ENCODE measurements around the gene SH2D4B.

Gene SH2D4B

GRCh38 chr10:80596391-80597257, 58.9 kb downstream of the SH2D4B start:
- DNase-seq = peak; percentile 36

- DNase-seq = no peak
Observed at GRCh38 chr10:80598084-80598798, 60.5 kb downstream of the SH2D4B start.

GRCh38 chr10:80598951-80599350, 61.2 kb downstream of the SH2D4B start:
- no peak for DNase-seq

- peak; percentile 48 for DNase-seq
Observed at GRCh38 chr10:80599424-80599847, 61.7 kb downstream of the SH2D4B start.

GRCh38 chr10:80600256-80600655, 62.6 kb downstream of the SH2D4B start:
- DNase-seq = no peak

GRCh38 chr10:80602881-80603280, 65.2 kb downstream of the SH2D4B start:
- DNase-seq = no peak

- no peak for DNase-seq
Observed at GRCh38 chr10:80603516-80603915, 65.8 kb downstream of the SH2D4B start.

GRCh38 chr10:80608706-80609105, 71.0 kb downstream of the SH2D4B start:
- DNase-seq = no peak

- DNase-seq = no peak
Observed at GRCh38 chr10:80609331-80609730, 71.6 kb downstream of the SH2D4B start.

GRCh38 chr10:80611481-80612185, 73.9 kb downstream of the SH2D4B start:
- DNase-seq = no peak

GRCh38 chr10:80612261-80612660, 74.6 kb downstream of the SH2D4B start:
- DNase-seq = no peak

GRCh38 chr10:80613466-80614170, 75.9 kb downstream of the SH2D4B start:
- DNase-seq = no peak

- DNase-seq = no peak
Observed at GRCh38 chr10:80614576-80615416, 77.1 kb downstream of the SH2D4B start.

- no peak for DNase-seq
Observed at GRCh38 chr10:80617807-80618206, 80.1 kb downstream of the SH2D4B start.

- DNase-seq = no peak
Observed at GRCh38 chr10:80619036-80619435, 81.3 kb downstream of the SH2D4B start.

- DNase-seq = no peak
Observed at GRCh38 chr10:80622153-80622552, 84.5 kb downstream of the SH2D4B start.

- DNase-seq = no peak
Observed at GRCh38 chr10:80630324-80630723, 92.6 kb downstream of the SH2D4B start.

- no peak for DNase-seq
Observed at GRCh38 chr10:80632742-80633141, 95.0 kb downstream of the SH2D4B start.

GRCh38 chr10:80633383-80633860, 95.7 kb downstream of the SH2D4B start:
- no peak for DNase-seq

- no peak for DNase-seq
Observed at GRCh38 chr10:80633910-80634309, 96.2 kb downstream of the SH2D4B start.

- no peak for DNase-seq
Observed at GRCh38 chr10:80642661-80643060, 105.0 kb downstream of the SH2D4B start.

- DNase-seq = no peak
Observed at GRCh38 chr10:80646366-80646765, 108.7 kb downstream of the SH2D4B start.
